HG02981 (cell line): ENCODE measurements around the gene KIAA1958.

ENCODE experiments used
- ATAC-seq: cut with Tn5 transposase; IDR thresholded peaks from one replicate; pipeline ENCODE4 v1.9.1; 2021; ENCODE audit warnings: mild to moderate bottlenecking, moderate library complexity; ENCODE audit not compliant: unreplicated experiment

The KIAA1958 gene

GRCh38 chr9:112553256-112553826, 66.7 kb downstream of the KIAA1958 start:
- no peak for ATAC-seq

- no peak for ATAC-seq
Measured at GRCh38 chr9:112554516-112554915, 67.9 kb downstream of the KIAA1958 start.

GRCh38 chr9:112555101-112555643, 68.5 kb downstream of the KIAA1958 start:
- ATAC-seq: no peak

GRCh38 chr9:112555844-112556482, 69.3 kb downstream of the KIAA1958 start:
- ATAC-seq: no peak

- ATAC-seq: no peak
Measured at GRCh38 chr9:112556497-112557442, 70.1 kb downstream of the KIAA1958 start.

- ATAC-seq: no peak
Measured at GRCh38 chr9:112558476-112558875, 71.8 kb downstream of the KIAA1958 start.

GRCh38 chr9:112558978-112559377, 72.4 kb downstream of the KIAA1958 start:
- no peak for ATAC-seq

- ATAC-seq: no peak
Measured at GRCh38 chr9:112559629-112560413, 73.2 kb downstream of the KIAA1958 start.

GRCh38 chr9:112562235-112562958, 75.8 kb downstream of the KIAA1958 start:
- no peak for ATAC-seq

GRCh38 chr9:112569186-112569585, 82.6 kb downstream of the KIAA1958 start:
- no peak for ATAC-seq

- ATAC-seq: no peak
Measured at GRCh38 chr9:112570671-112571167, 84.1 kb downstream of the KIAA1958 start.

GRCh38 chr9:112571624-112572355, 85.2 kb downstream of the KIAA1958 start:
- ATAC-seq: no peak

GRCh38 chr9:112572416-112572815, 85.8 kb downstream of the KIAA1958 start:
- no peak for ATAC-seq

GRCh38 chr9:112574008-112574407, 87.4 kb downstream of the KIAA1958 start:
- no peak for ATAC-seq

GRCh38 chr9:112575107-112575506, 88.5 kb downstream of the KIAA1958 start:
- no peak for ATAC-seq

GRCh38 chr9:112581469-112582176, 95.0 kb downstream of the KIAA1958 start:
- no peak for ATAC-seq

GRCh38 chr9:112582371-112583262, 96.0 kb downstream of the KIAA1958 start:
- no peak for ATAC-seq
